ENCODE data around the gene SHC2. TPM values are rescaled to one million over a fixed set of nuclear protein-coding genes. Genes with fewer than 3 reads are reported as not detected.
"Not testable (repeated sequence)": the region's sequence is repeated elsewhere in the genome, so short reads cannot be mapped to it uniquely, and the experiment has no call there.

The SHC2 gene
- polyA plus RNA-seq, 1 donor (not counting 4 experiments of a cell fraction or from before 2014, with no cell fraction given), result 2.5 TPM

- peaks cover 10% of the 10 kb centered on the region for H3K9me3 ChIP-seq (ENCODE audit: control insufficient read depth, low read depth, low read length)
- dilution Hi-C loops (cut with MboI; ENCODE audit: extremely low pct_ligation_motif_present, low sequenced_read_pairs), result no loop called here
- no peak for FAIRE-seq
These were observed 65.4 kb downstream of the SHC2 start for GRCh38 chr19:395467-395866.

GRCh38 chr19:394857-395256 lies 66.0 kb downstream of the SHC2 start:
- H3K9me1 ChIP-seq (ENCODE audit: control insufficient read depth, extremely low read depth, insufficient read depth, low read length); H3K36me3 ChIP-seq (ENCODE audit: control insufficient read depth in 2 of 2, extremely low read depth in 1 of 2, insufficient read depth in 2 of 2, low read length in 2 of 2); dilution Hi-C loops (cut with MboI; ENCODE audit: extremely low pct_ligation_motif_present, low sequenced_read_pairs); H3K4me2 ChIP-seq (ENCODE audit: control insufficient read depth, extremely low read depth, insufficient read depth, low read depth, low read length); H3K27me3 ChIP-seq (ENCODE audit: control insufficient read depth, extremely low read depth, insufficient read depth, low read length); H3K79me2 ChIP-seq (ENCODE audit: control insufficient read depth, insufficient read depth, low read length); FAIRE-seq; H3K9ac ChIP-seq (ENCODE audit: control insufficient read depth, extremely low read depth, insufficient read depth, low read length); DNase-seq (ENCODE audit: low read depth, low spot score); H2AFZ ChIP-seq (ENCODE audit: control insufficient read depth, low read length); H3K27ac ChIP-seq (ENCODE audit: control insufficient read depth, insufficient read depth, low read length); H4K20me1 ChIP-seq (ENCODE audit: control insufficient read depth, extremely low read depth, insufficient read depth, low read length); H3K4me1 ChIP-seq (ENCODE audit: control insufficient read depth, extremely low read depth, insufficient read depth, low read length); H3K4me3 ChIP-seq (ENCODE audit: control insufficient read depth in 2 of 3, extremely low read depth in 1 of 3, insufficient read depth in 2 of 3, low read depth in 1 of 3, low read length in 3 of 3): not testable (repeated sequence)
- peaks cover 10% of the 10 kb centered on the region for H3K9me3 ChIP-seq (ENCODE audit: control insufficient read depth, low read depth, low read length)

More at GRCh38 chr19:395467-395866, 65.4 kb downstream of the SHC2 start:
- Histone ChIP-seq H3K4me1 (ENCODE audit: control insufficient read depth, extremely low read depth, insufficient read depth, low read length) (no peaks in the 10 kb centered on the region), H4K20me1 (ENCODE audit: control insufficient read depth, extremely low read depth, insufficient read depth, low read length) (no peaks in the 10 kb centered on the region), H3K9me1 (ENCODE audit: control insufficient read depth, extremely low read depth, insufficient read depth, low read length) (no peaks in the 10 kb centered on the region), H3K4me2 (ENCODE audit: control insufficient read depth, extremely low read depth, insufficient read depth, low read depth, low read length) (no peak overlapping the region), H3K79me2 (ENCODE audit: control insufficient read depth, insufficient read depth, low read length) (no peaks in the 10 kb centered on the region), H3K27me3 (ENCODE audit: control insufficient read depth, extremely low read depth, insufficient read depth, low read length) (no peaks in the 10 kb centered on the region), H3K9ac (ENCODE audit: control insufficient read depth, extremely low read depth, insufficient read depth, low read length) (no peak overlapping the region), H3K4me3 (ENCODE audit: control insufficient read depth in 2 of 3, extremely low read depth in 1 of 3, insufficient read depth in 2 of 3, low read depth in 1 of 3, low read length in 3 of 3) (no peak overlapping the region), H3K27ac (ENCODE audit: control insufficient read depth, insufficient read depth, low read length) (no peak overlapping the region), H2AFZ (ENCODE audit: control insufficient read depth, low read length) (no peak overlapping the region), H3K36me3 (ENCODE audit: control insufficient read depth in 2 of 2, extremely low read depth in 1 of 2, insufficient read depth in 2 of 2, low read length in 2 of 2) (no peaks in the 10 kb centered on the region)
- TF ChIP-seq CTCF (optimal IDR thresholded peaks at IDR 0.05 in 1 of 3, IDR thresholded peaks at IDR 0.05 in 1 of 3, conservative IDR thresholded peaks at IDR 0.05 in 1 of 3; ENCODE audit: extremely low read depth in 1 of 3, insufficient read depth in 2 of 3, low read length in 3 of 3) (no peak), EZH2 (IDR thresholded peaks at IDR 0.05; ENCODE audit: low read length) (no peak)
- DNase-seq (ENCODE audit: low read depth, low spot score), result no peak

GRCh38 chr19:393560-393959 lies 67.3 kb downstream of the SHC2 start:
- H3K4me1 ChIP-seq (ENCODE audit: control insufficient read depth, extremely low read depth, insufficient read depth, low read length); H2AFZ ChIP-seq (ENCODE audit: control insufficient read depth, low read length); H3K27me3 ChIP-seq (ENCODE audit: control insufficient read depth, extremely low read depth, insufficient read depth, low read length); H3K9ac ChIP-seq (ENCODE audit: control insufficient read depth, extremely low read depth, insufficient read depth, low read length); FAIRE-seq; H3K9me1 ChIP-seq (ENCODE audit: control insufficient read depth, extremely low read depth, insufficient read depth, low read length); H3K79me2 ChIP-seq (ENCODE audit: control insufficient read depth, insufficient read depth, low read length); H4K20me1 ChIP-seq (ENCODE audit: control insufficient read depth, extremely low read depth, insufficient read depth, low read length); H3K4me3 ChIP-seq (ENCODE audit: control insufficient read depth in 2 of 3, extremely low read depth in 1 of 3, insufficient read depth in 2 of 3, low read depth in 1 of 3, low read length in 3 of 3); H3K27ac ChIP-seq (ENCODE audit: control insufficient read depth, insufficient read depth, low read length); H3K4me2 ChIP-seq (ENCODE audit: control insufficient read depth, extremely low read depth, insufficient read depth, low read depth, low read length); DNase-seq (ENCODE audit: low read depth, low spot score); dilution Hi-C loops (cut with MboI; ENCODE audit: extremely low pct_ligation_motif_present, low sequenced_read_pairs); H3K36me3 ChIP-seq (ENCODE audit: control insufficient read depth in 2 of 2, extremely low read depth in 1 of 2, insufficient read depth in 2 of 2, low read length in 2 of 2): not testable (repeated sequence)
- peaks cover 10% of the 10 kb centered on the region for H3K9me3 ChIP-seq (ENCODE audit: control insufficient read depth, low read depth, low read length)
